NOMO-1 treated with dmso at 0.1 percent for 144 hours (cell line): ENCODE measurements around the gene QKI.
A peak's percentile ranks its signal among the peaks of the same experiment; 100 is the strongest.
"Not testable (repeated sequence)": the region's sequence is repeated elsewhere in the genome, so short reads cannot be mapped to it uniquely, and the experiment has no call there.

Experiments
- DNase-seq: peaks from one replicate; lab custom pipeline; 2025; ENCODE audit not compliant: unreplicated experiment; lab: John Stamatoyannopoulos, UW

The QKI gene

GRCh38 chr6:163572612-163573011, 158.1 kb downstream of the QKI start:
- DNase-seq, result no peak

- DNase-seq, result no peak
These were observed 159.1 kb downstream of the QKI start for GRCh38 chr6:163573503-163574179.

- DNase-seq, result no peak
These were observed 161.6 kb downstream of the QKI start for GRCh38 chr6:163576114-163576513.

- no peak for DNase-seq
These were observed 162.9 kb downstream of the QKI start for GRCh38 chr6:163577404-163577803.

GRCh38 chr6:163579111-163579879, 164.8 kb downstream of the QKI start:
- DNase-seq, result no peak

- DNase-seq, result no peak
These were observed 165.4 kb downstream of the QKI start for GRCh38 chr6:163579880-163580295.

- DNase-seq, result no peak
These were observed 166.0 kb downstream of the QKI start for GRCh38 chr6:163580311-163581030.

GRCh38 chr6:163583558-163583957, 169.0 kb downstream of the QKI start:
- no peak for DNase-seq

- peak; percentile 84 for DNase-seq
These were observed 171.5 kb downstream of the QKI start for GRCh38 chr6:163585932-163586437.

- no peak for DNase-seq
These were observed 172.4 kb downstream of the QKI start for GRCh38 chr6:163586888-163587287.

- DNase-seq, result no peak
These were observed 173.9 kb downstream of the QKI start for GRCh38 chr6:163588220-163588919.

GRCh38 chr6:163589387-163589786, 174.9 kb downstream of the QKI start:
- no peak for DNase-seq

GRCh38 chr6:163590132-163590531, 175.6 kb downstream of the QKI start:
- not testable (repeated sequence) for DNase-seq

GRCh38 chr6:163592872-163593271, 178.4 kb downstream of the QKI start:
- DNase-seq, result no peak

- DNase-seq, result no peak
These were observed 181.7 kb downstream of the QKI start for GRCh38 chr6:163596174-163596573.

GRCh38 chr6:163599136-163599535, 184.6 kb downstream of the QKI start:
- DNase-seq, result no peak

- no peak for DNase-seq
These were observed 185.2 kb downstream of the QKI start for GRCh38 chr6:163599684-163600083.

GRCh38 chr6:163600331-163600730, 185.8 kb downstream of the QKI start:
- no peak for DNase-seq

- DNase-seq, result no peak
These were observed 186.3 kb downstream of the QKI start for GRCh38 chr6:163600781-163601180.

GRCh38 chr6:163602851-163603250, 188.3 kb downstream of the QKI start:
- no peak for DNase-seq

GRCh38 chr6:163603395-163603794, 188.9 kb downstream of the QKI start:
- no peak for DNase-seq
